ENCODE data around the gene ZIC5. TPM values are rescaled to one million over a fixed set of nuclear protein-coding genes. Genes with fewer than 3 reads are reported as not detected.
A peak's percentile ranks its signal among the peaks of the same experiment; 100 is the strongest.

Gene ZIC5
- total and polyA plus RNA-seq, 2 of the 13 experiments (the other 11 are each of a cell fraction or from before 2014, with no cell fraction given), result 0.02 to 0.07 TPM

DNA sequence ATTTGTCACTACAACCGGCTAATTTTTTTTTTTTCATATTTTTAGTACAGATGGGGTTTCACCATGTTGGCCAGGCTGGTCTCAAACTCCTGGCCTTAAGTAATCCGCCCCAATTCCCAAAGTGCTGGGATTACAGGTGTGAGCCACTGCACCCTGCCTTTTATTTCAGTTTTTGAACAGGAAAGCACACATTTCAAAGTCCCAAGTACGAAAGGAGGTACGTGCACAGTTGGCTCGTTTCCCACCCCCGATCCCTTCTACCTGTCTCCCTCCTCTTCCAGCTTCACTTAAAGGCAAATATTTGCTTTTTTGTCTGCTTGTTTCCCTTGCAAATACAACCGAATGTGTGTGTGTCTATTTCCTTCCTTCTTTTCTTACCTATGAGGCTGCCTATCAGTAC lies 30.5 kb downstream of the ZIC5 start (continued):
- peak; percentile 51; the same call in 1 of the 2 replicates for TF ChIP-seq ZNF501 (CRISPR knock-in tag; IDR thresholded peaks at IDR 0.05)
- TF ChIP-seq, protein P1, sequence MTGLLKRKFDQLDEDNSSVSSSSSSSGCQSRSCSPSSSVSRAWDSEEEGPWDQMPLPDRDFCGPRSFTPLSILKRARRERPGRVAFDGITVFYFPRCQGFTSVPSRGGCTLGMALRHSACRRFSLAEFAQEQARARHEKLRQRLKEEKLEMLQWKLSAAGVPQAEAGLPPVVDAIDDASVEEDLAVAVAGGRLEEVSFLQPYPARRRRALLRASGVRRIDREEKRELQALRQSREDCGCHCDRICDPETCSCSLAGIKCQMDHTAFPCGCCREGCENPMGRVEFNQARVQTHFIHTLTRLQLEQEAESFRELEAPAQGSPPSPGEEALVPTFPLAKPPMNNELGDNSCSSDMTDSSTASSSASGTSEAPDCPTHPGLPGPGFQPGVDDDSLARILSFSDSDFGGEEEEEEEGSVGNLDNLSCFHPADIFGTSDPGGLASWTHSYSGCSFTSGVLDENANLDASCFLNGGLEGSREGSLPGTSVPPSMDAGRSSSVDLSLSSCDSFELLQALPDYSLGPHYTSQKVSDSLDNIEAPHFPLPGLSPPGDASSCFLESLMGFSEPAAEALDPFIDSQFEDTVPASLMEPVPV (CRISPR knock-in tag; IDR thresholded peaks at IDR 0.05), result peak; percentile 44; the same call in 1 of the 2 replicates
- TF ChIP-seq ZNF441 (CRISPR knock-in tag; IDR thresholded peaks at IDR 0.05; ENCODE audit: borderline replicate concordance), result 0 out of 2 replicates have a peak, but pooled peaks have one; percentile 57
- no peak for TF ChIP-seq ZNF850 (CRISPR knock-in tag; conservative IDR thresholded peaks at IDR 0.05)
- no peak for TF ChIP-seq KAT7 (CRISPR knock-in tag; IDR thresholded peaks at IDR 0.05; ENCODE audit: borderline replicate concordance)
- TF ChIP-seq, protein P2, sequence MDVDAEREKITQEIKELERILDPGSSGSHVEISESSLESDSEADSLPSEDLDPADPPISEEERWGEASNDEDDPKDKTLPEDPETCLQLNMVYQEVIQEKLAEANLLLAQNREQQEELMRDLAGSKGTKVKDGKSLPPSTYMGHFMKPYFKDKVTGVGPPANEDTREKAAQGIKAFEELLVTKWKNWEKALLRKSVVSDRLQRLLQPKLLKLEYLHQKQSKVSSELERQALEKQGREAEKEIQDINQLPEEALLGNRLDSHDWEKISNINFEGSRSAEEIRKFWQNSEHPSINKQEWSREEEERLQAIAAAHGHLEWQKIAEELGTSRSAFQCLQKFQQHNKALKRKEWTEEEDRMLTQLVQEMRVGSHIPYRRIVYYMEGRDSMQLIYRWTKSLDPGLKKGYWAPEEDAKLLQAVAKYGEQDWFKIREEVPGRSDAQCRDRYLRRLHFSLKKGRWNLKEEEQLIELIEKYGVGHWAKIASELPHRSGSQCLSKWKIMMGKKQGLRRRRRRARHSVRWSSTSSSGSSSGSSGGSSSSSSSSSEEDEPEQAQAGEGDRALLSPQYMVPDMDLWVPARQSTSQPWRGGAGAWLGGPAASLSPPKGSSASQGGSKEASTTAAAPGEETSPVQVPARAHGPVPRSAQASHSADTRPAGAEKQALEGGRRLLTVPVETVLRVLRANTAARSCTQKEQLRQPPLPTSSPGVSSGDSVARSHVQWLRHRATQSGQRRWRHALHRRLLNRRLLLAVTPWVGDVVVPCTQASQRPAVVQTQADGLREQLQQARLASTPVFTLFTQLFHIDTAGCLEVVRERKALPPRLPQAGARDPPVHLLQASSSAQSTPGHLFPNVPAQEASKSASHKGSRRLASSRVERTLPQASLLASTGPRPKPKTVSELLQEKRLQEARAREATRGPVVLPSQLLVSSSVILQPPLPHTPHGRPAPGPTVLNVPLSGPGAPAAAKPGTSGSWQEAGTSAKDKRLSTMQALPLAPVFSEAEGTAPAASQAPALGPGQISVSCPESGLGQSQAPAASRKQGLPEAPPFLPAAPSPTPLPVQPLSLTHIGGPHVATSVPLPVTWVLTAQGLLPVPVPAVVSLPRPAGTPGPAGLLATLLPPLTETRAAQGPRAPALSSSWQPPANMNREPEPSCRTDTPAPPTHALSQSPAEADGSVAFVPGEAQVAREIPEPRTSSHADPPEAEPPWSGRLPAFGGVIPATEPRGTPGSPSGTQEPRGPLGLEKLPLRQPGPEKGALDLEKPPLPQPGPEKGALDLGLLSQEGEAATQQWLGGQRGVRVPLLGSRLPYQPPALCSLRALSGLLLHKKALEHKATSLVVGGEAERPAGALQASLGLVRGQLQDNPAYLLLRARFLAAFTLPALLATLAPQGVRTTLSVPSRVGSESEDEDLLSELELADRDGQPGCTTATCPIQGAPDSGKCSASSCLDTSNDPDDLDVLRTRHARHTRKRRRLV (CRISPR knock-in tag; IDR thresholded peaks at IDR 0.05), result no peak
- no peak for TF ChIP-seq ZNF569 (CRISPR knock-in tag; IDR thresholded peaks at IDR 0.05; ENCODE audit: borderline replicate concordance)
- 0 out of 2 replicates have a peak, but pooled peaks have one; percentile 52 for TF ChIP-seq ZNF703 (CRISPR knock-in tag; IDR thresholded peaks at IDR 0.05; ENCODE audit: borderline replicate concordance)
- TF ChIP-seq HDAC1 (CRISPR knock-in tag; IDR thresholded peaks at IDR 0.05), result peak; percentile 89
- TF ChIP-seq ZNF138 (CRISPR knock-in tag; IDR thresholded peaks at IDR 0.05; ENCODE audit: low read depth), result no peak
- peak; percentile 77; the same call in 1 of the 2 replicates for TF ChIP-seq FOXO1 (CRISPR knock-in tag; IDR thresholded peaks at IDR 0.05)
- TF ChIP-seq PHB2 (IDR thresholded peaks at IDR 0.05; ENCODE audit: partially characterized antibody), result no peak
- no peak for TF ChIP-seq MTA3 (CRISPR knock-in tag; IDR thresholded peaks at IDR 0.05)
- TF ChIP-seq, protein P3, sequence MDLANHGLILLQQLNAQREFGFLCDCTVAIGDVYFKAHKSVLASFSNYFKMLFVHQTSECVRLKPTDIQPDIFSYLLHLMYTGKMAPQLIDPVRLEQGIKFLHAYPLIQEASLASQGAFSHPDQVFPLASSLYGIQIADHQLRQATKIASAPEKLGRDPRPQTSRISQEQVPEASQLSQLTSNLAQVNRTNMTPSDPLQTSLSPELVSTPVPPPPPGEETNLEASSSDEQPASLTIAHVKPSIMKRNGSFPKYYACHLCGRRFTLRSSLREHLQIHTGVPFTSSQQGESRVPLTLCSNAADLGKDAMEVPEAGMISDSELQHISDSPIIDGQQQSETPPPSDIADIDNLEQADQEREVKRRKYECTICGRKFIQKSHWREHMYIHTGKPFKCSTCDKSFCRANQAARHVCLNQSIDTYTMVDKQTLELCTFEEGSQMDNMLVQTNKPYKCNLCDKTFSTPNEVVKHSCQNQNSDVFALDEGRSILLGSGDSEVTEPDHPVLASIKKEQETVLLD (CRISPR knock-in tag; IDR thresholded peaks at IDR 0.05; ENCODE audit: low read depth), result no peak
- TF ChIP-seq, protein P4, sequence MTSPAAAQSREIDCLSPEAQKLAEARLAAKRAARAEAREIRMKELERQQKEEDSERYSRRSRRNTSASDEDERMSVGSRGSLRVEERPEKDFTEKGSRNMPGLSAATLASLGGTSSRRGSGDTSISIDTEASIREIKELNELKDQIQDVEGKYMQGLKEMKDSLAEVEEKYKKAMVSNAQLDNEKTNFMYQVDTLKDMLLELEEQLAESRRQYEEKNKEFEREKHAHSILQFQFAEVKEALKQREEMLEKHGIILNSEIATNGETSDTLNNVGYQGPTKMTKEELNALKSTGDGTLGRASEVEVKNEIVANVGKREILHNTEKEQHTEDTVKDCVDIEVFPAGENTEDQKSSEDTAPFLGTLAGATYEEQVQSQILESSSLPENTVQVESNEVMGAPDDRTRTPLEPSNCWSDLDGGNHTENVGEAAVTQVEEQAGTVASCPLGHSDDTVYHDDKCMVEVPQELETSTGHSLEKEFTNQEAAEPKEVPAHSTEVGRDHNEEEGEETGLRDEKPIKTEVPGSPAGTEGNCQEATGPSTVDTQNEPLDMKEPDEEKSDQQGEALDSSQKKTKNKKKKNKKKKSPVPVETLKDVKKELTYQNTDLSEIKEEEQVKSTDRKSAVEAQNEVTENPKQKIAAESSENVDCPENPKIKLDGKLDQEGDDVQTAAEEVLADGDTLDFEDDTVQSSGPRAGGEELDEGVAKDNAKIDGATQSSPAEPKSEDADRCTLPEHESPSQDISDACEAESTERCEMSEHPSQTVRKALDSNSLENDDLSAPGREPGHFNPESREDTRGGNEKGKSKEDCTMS (CRISPR knock-in tag; conservative IDR thresholded peaks at IDR 0.05), result no peak
- TF ChIP-seq, protein P5, sequence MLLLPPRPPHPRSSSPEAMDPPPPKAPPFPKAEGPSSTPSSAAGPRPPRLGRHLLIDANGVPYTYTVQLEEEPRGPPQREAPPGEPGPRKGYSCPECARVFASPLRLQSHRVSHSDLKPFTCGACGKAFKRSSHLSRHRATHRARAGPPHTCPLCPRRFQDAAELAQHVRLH (CRISPR knock-in tag; IDR thresholded peaks at IDR 0.05; ENCODE audit: borderline replicate concordance, low read depth), result no peak
